Prostate gland (tissue), 2 donors: ENCODE results near the gene BAZ1B. TPM values are rescaled to one million over a fixed set of nuclear protein-coding genes. Genes with fewer than 3 reads are reported as not detected.

Experiments
- DNase-seq: peaks from one replicate; pipeline ENCODE4 v3.0.0-alpha.2; 2019; ENCODE audit warnings: low spot score
- H3K27ac ChIP-seq, 2 donors: fragments of 200-600 bp; sonication (generic); 2 replicates each; pipeline ENCODE4 v1.5.1; 2017 to 2019
- H3K27me3 ChIP-seq: fragments of 200-600 bp; sonication (generic); replicated peaks from 2 replicates; pipeline ENCODE4 v1.5.1; 2019; ENCODE audit not compliant: insufficient read depth
- H3K36me3 ChIP-seq, 2 donors: fragments of 200-600 bp; sonication (generic); 1 replicate in 1 of 2; 2 replicates in 1 of 2; pipeline versions ENCODE4 v1.5.1 to v1.8.1; 2017 to 2019
- H3K4me1 ChIP-seq: fragments of 200-600 bp; sonication (generic); replicated peaks from 2 replicates; pipeline ENCODE4 v1.5.1; 2019
- H3K4me3 ChIP-seq, 2 donors: fragments of 200-600 bp; sonication (generic); 2 replicates each; pipeline ENCODE4 v1.5.1; 2017 to 2019
- H3K9me3 ChIP-seq: fragments of 200-600 bp; sonication (generic); 2 replicates; pipeline ENCODE4 v1.5.1; 2017
- CTCF ChIP-seq, 4 experiments: fragments of 200-600 bp in 2 of 4; fragments of 450-650 bp in 2 of 4; sonication (generic) in 2 of 4; IDR thresholded peaks; 1 replicate in 3 of 4; 2 replicates in 1 of 4; pipeline ENCODE4 v1.5.1; 2016 to 2019; ENCODE audit warnings: antibody characterized with exemption in 4 of 4, mild to moderate bottlenecking in 2 of 4, moderate library complexity in 2 of 4
- POLR2A ChIP-seq: fragments of 450-650 bp; IDR thresholded peaks from one replicate; pipeline ENCODE4 v1.6.1; 2016; ENCODE audit warnings: antibody characterized with exemption, mild to moderate bottlenecking
- POLR2AphosphoS5 ChIP-seq: sonication (generic); formaldehyde crosslinking; IDR thresholded peaks from one replicate; pipeline ENCODE4 v1.6.1; 2017; ENCODE audit warnings: antibody characterized with exemption
- WGBS: methylation state at CpG from one replicate; pipeline ENCODE4 v1.1.5; 2018; 5-methylcytosine and 5-hydroxymethylcytosine counted together
- intact Hi-C: fragments of 100-400 bp; cut with DNase I; formaldehyde crosslinking; loops from one replicate; pipeline ENCODE4 v1.14.2; 2022
- total RNA-seq, 2 donors: library from RNA; depleted of rRNA; stranded (reverse); fragments of >200 nt; gene quantifications; one replicate each; pipeline ENCODE4 v1.1.0, GENCODE V29; 2016

BAZ1B gene
- 10 to 100 TPM; 43.4 to 56.4 TPM for total RNA-seq

- under 1% methylated on average over 63 of the region's 71 CpGs for WGBS
- Histone ChIP-seq H3K27ac (peak within 1 kb of the TSS; percentile 86 to 93), H3K27me3 (no peaks in the 10 kb centered on the region), H3K4me1 (peaks cover 9% of the 10 kb centered on the region), H3K9me3 (no peaks in the 10 kb centered on the region), H3K4me3 (peak within 1 kb of the TSS; percentile 65 to 94), H3K36me3 (no peaks in the 10 kb centered on the region)
- DNase-seq, result peak; percentile 97
- TF ChIP-seq POLR2A (peak; percentile 67), POLR2AphosphoS5 (peak; percentile 88), CTCF (IDR thresholded peaks at IDR 0.05) (peak in 2 of 4 experiments; percentile 18 to 33)
- intact Hi-C loops, result loop anchor here (1.0 to 5.0 kb wide), 2 partner anchors 35 to 55 kb away; partner anchors contain the start of genes BCL7B and TBL2
These were observed at the start of gene BAZ1B for GRCh38 chr7:73522105-73522872. TSS of gene BAZ1B (minus strand) at chr7:73522293. CDS start at chr7:73521933, 360 bp downstream.

GRCh38 chr7:73570977-73571376 is 48.9 kb upstream of the BAZ1B start:
- Histone ChIP-seq H3K36me3 (peaks cover 17 to 24% of the 10 kb centered on the region in 2 donors), H3K4me3 (no peak overlapping the region), H3K27me3 (no peaks in the 10 kb centered on the region), H3K9me3 (no peaks in the 10 kb centered on the region), H3K27ac (no peak overlapping the region), H3K4me1 (no peaks in the 10 kb centered on the region)
- intact Hi-C loops, result no loop called here
- TF ChIP-seq POLR2AphosphoS5, result no peak
- TF ChIP-seq CTCF (IDR thresholded peaks at IDR 0.05), result no peak
- no peak for TF ChIP-seq POLR2A
- 89% methylated on average over 10 of the region's 10 CpGs for WGBS
- DNase-seq, result no peak

- TF ChIP-seq POLR2A (no peak), CTCF (IDR thresholded peaks at IDR 0.05) (no peak), POLR2AphosphoS5 (no peak)
- DNase-seq, result no peak
- Histone ChIP-seq H3K36me3 (peaks cover 17 to 24% of the 10 kb centered on the region in 2 donors), H3K4me3 (no peak overlapping the region), H3K27me3 (no peaks in the 10 kb centered on the region), H3K9me3 (no peaks in the 10 kb centered on the region), H3K4me1 (no peaks in the 10 kb centered on the region), H3K27ac (no peak overlapping the region)
- WGBS, result 97% methylated on average over 22 of the region's 22 CpGs
- intact Hi-C loops, result no loop called here
These were observed 48.4 kb upstream of the BAZ1B start for GRCh38 chr7:73570521-73570920.

- Histone ChIP-seq H3K9me3 (no peaks in the 10 kb centered on the region), H3K27ac (no peak overlapping the region), H3K4me1 (no peaks in the 10 kb centered on the region), H3K4me3 (no peak overlapping the region), H3K36me3 (peaks cover 14 to 24% of the 10 kb centered on the region in 2 donors), H3K27me3 (no peaks in the 10 kb centered on the region)
- intact Hi-C loops, result no loop called here
- no peak for DNase-seq
- whole genome bisulfite sequencing, result 71% methylated on average over 5 of the region's 5 CpGs
- TF ChIP-seq POLR2A, result no peak
- no peak for TF ChIP-seq POLR2AphosphoS5
- no peak for TF ChIP-seq CTCF (IDR thresholded peaks at IDR 0.05)
These were observed 47.0 kb upstream of the BAZ1B start for GRCh38 chr7:73569042-73569608.
